Measurements from ENCODE around the gene CEBPE.
A peak's percentile ranks its signal among the peaks of the same experiment; 100 is the strongest.

The CEBPE gene

DNA sequence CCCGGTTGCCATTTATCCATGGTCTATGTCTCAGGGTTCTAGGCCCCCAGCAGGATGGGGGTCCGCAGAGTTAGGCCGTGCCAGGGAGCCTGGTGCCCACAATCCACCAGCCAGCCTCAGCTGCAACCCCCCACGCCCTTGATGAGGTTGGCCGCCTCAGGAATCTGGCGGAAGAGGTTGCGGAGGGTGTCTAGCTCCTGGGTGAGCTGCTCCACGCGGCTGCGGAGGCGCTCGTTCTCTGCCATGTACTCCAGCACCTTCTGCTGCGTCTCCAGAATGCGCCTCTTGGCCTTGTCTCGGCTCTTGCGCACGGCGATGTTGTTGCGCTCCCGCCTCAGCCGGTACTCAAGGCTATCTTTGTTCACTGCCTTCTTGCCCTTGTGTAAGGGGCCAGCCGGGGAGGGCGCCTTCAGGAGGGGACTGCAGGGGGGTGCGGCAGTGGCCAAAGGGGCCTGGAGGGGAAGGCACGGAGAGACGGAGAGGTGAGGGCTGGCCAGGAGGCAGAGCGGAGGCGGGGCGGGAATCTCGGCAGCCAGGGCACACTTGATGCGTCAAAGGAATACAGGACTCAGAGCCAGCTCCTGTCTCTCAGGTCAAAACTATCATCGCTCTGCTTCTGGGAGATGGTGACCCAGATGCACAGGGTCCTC is 1.6 kb downstream of the CEBPE start:
- no peak overlapping the region for H3K4me3 ChIP-seq (ENCODE audit: low read depth, low read length)
- DNase-seq (ENCODE audit: low read depth) = no peak
- TF ChIP-seq, protein P1, sequence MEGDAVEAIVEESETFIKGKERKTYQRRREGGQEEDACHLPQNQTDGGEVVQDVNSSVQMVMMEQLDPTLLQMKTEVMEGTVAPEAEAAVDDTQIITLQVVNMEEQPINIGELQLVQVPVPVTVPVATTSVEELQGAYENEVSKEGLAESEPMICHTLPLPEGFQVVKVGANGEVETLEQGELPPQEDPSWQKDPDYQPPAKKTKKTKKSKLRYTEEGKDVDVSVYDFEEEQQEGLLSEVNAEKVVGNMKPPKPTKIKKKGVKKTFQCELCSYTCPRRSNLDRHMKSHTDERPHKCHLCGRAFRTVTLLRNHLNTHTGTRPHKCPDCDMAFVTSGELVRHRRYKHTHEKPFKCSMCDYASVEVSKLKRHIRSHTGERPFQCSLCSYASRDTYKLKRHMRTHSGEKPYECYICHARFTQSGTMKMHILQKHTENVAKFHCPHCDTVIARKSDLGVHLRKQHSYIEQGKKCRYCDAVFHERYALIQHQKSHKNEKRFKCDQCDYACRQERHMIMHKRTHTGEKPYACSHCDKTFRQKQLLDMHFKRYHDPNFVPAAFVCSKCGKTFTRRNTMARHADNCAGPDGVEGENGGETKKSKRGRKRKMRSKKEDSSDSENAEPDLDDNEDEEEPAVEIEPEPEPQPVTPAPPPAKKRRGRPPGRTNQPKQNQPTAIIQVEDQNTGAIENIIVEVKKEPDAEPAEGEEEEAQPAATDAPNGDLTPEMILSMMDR (conservative IDR thresholded peaks at IDR 0.05; ENCODE audit: low read depth, low read length) = no peak

DNA sequence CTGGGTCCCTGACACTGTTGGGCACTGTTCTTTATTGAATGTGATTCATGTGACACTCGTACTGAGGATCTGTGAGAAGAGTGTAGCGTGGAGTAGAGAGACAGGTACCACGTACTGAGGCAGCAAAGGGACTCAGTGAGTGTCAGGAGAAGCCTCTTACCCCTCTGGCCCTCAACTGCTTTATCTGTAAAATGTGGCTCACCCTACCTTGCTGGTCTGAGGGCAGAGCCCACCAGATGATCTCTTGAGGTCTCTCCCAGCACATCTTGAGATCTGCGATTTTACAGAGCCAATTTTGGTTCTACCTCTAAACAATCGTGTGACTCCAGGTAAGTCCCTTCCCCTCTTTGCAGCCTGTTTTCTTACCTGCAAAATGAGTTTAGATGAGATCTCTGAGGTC is 3.1 kb downstream of the CEBPE start:
- no peak for DNase-seq (ENCODE audit: low read depth)
- TF ChIP-seq, protein P1 (conservative IDR thresholded peaks at IDR 0.05; ENCODE audit: low read depth, low read length) = no peak
- no peak overlapping the region for H3K4me3 ChIP-seq (ENCODE audit: low read depth, low read length)

DNA sequence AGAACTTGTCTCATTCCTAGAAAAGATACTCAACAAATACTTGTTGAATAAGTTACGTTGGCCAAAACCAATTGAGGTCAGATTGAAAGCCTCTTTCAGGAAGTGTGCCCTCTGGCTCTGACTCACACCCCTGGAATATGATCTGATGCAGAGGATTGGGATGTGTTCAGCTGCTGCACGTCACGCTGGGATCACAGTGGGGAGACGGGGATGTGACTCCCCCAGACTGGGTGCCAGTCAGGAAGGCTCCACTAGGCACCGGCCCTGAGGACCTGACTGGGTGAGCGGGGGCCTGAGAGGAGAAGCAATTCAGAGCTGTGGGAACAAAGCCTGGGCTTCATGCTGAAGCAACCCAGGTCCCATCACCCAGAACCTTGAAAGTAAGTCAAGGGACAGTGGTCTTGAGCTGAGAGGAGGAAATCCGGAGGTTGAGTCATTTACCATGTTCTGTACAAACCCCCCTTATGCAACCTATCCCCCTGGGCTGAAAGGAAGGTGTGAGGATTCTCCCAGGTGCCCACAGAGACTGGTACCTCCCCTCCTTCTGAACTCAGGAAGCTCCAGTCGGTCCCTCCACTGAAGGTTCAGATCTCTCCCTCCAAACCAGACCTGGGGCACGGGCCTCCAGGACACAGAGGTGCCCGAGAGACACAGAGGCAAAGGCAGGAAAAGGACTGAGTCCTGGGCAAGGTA is 3.9 kb downstream of the CEBPE start:
- TF ChIP-seq, protein P1 (conservative IDR thresholded peaks at IDR 0.05; ENCODE audit: low read depth, low read length) = no peak
- no peak overlapping the region for H3K4me3 ChIP-seq (ENCODE audit: low read depth, low read length)
- peak; percentile 93 for DNase-seq (ENCODE audit: low read depth)

DNA sequence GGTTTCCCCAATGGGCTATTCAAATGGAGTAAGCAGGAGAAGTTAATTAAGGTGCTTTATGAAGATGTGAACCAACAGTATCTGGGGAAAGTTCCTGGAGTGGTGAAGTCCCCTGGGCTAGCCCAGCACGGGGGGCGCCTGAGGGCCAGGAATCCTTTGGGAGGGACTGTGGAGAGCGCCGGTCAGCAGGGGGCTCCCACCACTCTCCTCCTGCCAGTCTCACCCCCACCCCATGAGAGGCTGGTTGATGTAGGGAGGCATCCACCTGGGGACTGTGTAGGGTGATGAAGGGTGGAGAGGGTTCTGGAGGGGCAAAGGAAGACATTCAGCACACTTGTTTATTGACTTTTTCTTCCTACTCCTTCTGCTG is 4.4 kb downstream of the CEBPE start:
- no peak overlapping the region for H3K4me3 ChIP-seq (ENCODE audit: low read depth, low read length)

DNA sequence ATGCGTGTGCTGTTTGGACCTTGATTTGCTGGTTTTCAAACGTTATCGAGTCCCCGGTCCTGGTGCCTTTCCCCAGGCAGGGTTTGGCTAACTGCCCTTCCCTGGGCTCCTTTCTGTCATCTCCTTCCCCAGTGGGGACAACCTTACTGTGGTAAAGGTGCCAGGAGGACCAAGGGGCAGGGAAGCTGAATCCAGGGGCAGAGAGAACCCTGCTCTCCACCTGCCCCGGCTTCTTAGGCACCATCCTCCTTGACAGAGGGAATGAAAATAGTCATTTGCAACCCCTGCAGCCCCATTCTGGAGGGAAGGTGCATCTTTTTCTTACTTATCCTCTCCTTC is 5.0 kb downstream of the CEBPE start:
- no peak for DNase-seq (ENCODE audit: low read depth)
- no peak overlapping the region for H3K4me3 ChIP-seq (ENCODE audit: low read depth, low read length)
- TF ChIP-seq, protein P1 (conservative IDR thresholded peaks at IDR 0.05; ENCODE audit: low read depth, low read length) = no peak

More for the DNA sequence above, 4.4 kb downstream of the CEBPE start:
- no peak for DNase-seq (ENCODE audit: low read depth)
- TF ChIP-seq, protein P1 (conservative IDR thresholded peaks at IDR 0.05; ENCODE audit: low read depth, low read length) = no peak

DNA sequence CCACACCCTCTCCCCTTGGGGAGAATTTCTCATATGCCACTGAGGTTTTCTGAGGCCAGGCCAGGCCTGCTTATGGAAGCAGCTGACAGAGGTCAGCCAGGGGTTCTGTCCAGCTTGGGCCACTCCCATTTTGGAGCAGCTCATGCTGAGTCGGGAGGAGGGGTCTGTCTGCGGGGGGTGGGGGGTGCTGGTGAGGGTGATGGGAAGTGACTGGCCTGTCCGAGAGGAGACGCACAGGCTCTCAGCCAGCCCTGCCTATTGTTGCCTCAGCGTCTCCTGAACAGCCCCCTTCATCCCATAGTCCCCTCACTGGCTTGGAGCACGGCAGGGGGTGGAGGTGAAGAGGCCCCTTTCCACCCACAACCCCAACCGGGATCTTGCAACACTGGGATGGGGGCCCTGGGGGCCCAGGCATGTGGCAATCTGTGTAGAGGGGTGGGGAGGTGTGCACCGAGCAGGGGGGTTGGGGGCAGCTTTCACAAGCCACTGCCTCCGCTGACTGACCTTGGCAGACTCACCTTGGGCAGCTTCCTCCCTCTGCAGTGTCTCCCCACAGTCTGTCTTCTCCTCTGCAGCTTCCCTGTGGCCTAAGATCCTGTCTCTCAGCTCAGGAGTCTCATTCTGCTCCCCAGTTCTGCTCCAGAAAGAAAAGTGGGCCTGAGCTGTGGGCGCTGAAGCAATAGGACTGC is 5.5 kb downstream of the CEBPE start:
- peak; percentile 93 for DNase-seq (ENCODE audit: low read depth)
- TF ChIP-seq, protein P1 (conservative IDR thresholded peaks at IDR 0.05; ENCODE audit: low read depth, low read length) = no peak
- no peak overlapping the region for H3K4me3 ChIP-seq (ENCODE audit: low read depth, low read length)

Data from choroid plexus epithelial cell (primary cell).